Fibroblast of lung (primary cell): Measurements from ENCODE around the gene CTNNA1. TPM values are rescaled to one million over a fixed set of nuclear protein-coding genes. Genes with fewer than 3 reads are reported as not detected.

Experiments used
- DNase-seq, 2 donors: peaks; one replicate each; pipeline versions ENCODE4 v3.0.0 to v3.0.0-alpha.2; 2010; ENCODE audit warnings: low read depth in 2 of 2
- H2AFZ ChIP-seq: 2 replicates; pipeline ENCODE4 v1.5.1; 2012; ENCODE audit warnings: low read length, control low read depth, inconsistent platforms
- H3K27ac ChIP-seq: 2 replicates; pipeline ENCODE4 v1.5.1; 2011; ENCODE audit warnings: low read length, control low read depth; ENCODE audit not compliant: insufficient read depth
- H3K27me3 ChIP-seq: 2 replicates; pipeline ENCODE4 v1.5.1; 2011; ENCODE audit warnings: mild to moderate bottlenecking, low read length; ENCODE audit not compliant: control insufficient read depth, insufficient read depth
- H3K36me3 ChIP-seq: 2 replicates; pipeline ENCODE4 v1.5.1; 2011; ENCODE audit warnings: low read length; ENCODE audit not compliant: control insufficient read depth, insufficient read depth
- H3K4me1 ChIP-seq: 2 replicates; pipeline ENCODE4 v1.5.1; 2011; ENCODE audit warnings: low read length; ENCODE audit not compliant: control insufficient read depth, insufficient read depth; ENCODE audit errors: extremely low read depth
- H3K4me2 ChIP-seq: 2 replicates; pipeline ENCODE4 v1.5.1; 2011; ENCODE audit warnings: low read length, control low read depth; ENCODE audit not compliant: insufficient read depth; ENCODE audit errors: extremely low read depth
- H3K4me3 ChIP-seq, 4 experiments: fragments of 200-600 bp in 1 of 4; sonication (generic) in 1 of 4; replicated peaks in 1 of 4; 2 replicates each; pipeline ENCODE4 v1.5.1; 2011 to 2016; ENCODE audit warnings: low read length in 4 of 4, low read depth in 3 of 4, mild to moderate bottlenecking in 3 of 4, control low read depth in 2 of 4, inconsistent platforms in 1 of 4, mixed read lengths in 1 of 4; ENCODE audit not compliant: insufficient read depth in 1 of 4; ENCODE audit errors: control extremely low read depth in 1 of 4
- H3K79me2 ChIP-seq: 2 replicates; pipeline ENCODE4 v1.5.1; 2012; ENCODE audit warnings: mild to moderate bottlenecking, low read length, inconsistent platforms; ENCODE audit not compliant: control insufficient read depth, insufficient read depth
- H3K9ac ChIP-seq: 2 replicates; pipeline ENCODE4 v1.5.1; 2011; ENCODE audit warnings: mild to moderate bottlenecking, low read length, control low read depth; ENCODE audit not compliant: insufficient read depth
- H3K9me3 ChIP-seq: 2 replicates; pipeline ENCODE4 v1.5.1; 2012; ENCODE audit warnings: low read depth, low read length; ENCODE audit not compliant: control insufficient read depth, insufficient read depth
- H4K20me1 ChIP-seq: 2 replicates; pipeline ENCODE4 v1.5.1; 2011; ENCODE audit warnings: low read length; ENCODE audit not compliant: control insufficient read depth, insufficient read depth; ENCODE audit errors: extremely low read depth
- EZH2 ChIP-seq: IDR thresholded peaks from 2 replicates; pipeline ENCODE4 v1.5.1; 2012; ENCODE audit warnings: low read length, control low read depth, mild to moderate bottlenecking; ENCODE audit errors: missing control alignments
- polyA plus RNA-seq, 2 donors: library from polyadenylated mRNA; depleted of rRNA in 1 of 2; stranded (reverse) in 1 of 2; unstranded in 1 of 2; fragments of >200 nt; gene quantifications; 2 replicates each; pipeline ENCODE4 v1.2.1, GENCODE V29; 2011 to 2012; ENCODE audit warnings: missing spikeins in 1 of 2
- total RNA-seq: library from RNA; depleted of rRNA; stranded (reverse); fragments of >200 nt; gene quantifications from 2 replicates; pipeline ENCODE4 v1.2.1, GENCODE V29; 2014
- TF ChIP-seq, protein P1 (sequence below), 2 donors: IDR thresholded peaks in 1 of 2; conservative IDR thresholded peaks in 1 of 2; 1 replicate in 1 of 2; 2 replicates in 1 of 2; pipeline ENCODE4 v1.5.1; 2011 to 2012; ENCODE audit warnings: low read length in 2 of 2, control low read depth in 1 of 2, inconsistent platforms in 1 of 2, low read depth in 1 of 2, mild to moderate bottlenecking in 1 of 2

Gene CTNNA1
- total and polyA plus RNA-seq, 2 donors (not counting 1 experiment from before 2014, with no cell fraction given): 181 to 557 TPM

DNA sequence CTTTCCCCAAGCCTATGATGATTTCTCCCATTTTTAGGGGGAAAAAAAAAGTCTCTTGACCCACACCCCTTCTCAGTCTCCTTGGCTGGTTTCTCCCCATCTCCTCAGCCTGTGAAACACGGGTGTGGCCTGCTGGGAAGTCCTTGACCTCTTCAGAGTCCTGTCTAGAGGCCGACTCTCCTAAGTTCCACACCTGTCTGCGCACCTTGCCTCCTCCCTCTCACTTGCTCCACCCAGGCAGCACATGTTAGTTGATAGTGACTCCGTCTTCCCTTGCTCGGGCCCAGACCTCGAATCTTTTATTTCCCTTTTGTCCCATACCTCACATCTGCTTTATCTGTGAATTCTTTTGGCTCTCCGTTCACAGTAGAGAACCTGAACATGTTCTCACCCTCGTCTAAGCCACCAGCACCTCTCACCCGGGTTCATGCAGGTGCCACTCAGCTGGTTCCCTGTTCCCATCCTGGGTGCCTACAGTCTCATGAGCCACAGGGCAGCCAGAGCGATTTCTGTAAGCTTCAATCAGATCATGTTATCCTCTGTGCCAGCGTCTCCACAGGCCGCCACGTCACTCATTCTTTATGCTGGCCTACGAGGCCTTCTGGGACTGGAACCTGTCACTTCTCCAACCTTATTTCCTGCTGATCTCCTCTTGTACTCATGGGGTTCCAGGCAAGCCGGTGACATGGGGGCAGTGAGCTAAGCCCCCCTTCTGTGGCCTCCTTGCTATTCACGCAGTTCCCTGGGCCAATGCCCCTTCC is 173.6 kb downstream of the CTNNA1 start:
- DNase-seq: no peak
- no peak overlapping the region for H2AFZ ChIP-seq
- H3K36me3 ChIP-seq: peaks cover 29% of the 10 kb centered on the region
- H3K27me3 ChIP-seq: no peaks in the 10 kb centered on the region
- TF ChIP-seq, protein P1, sequence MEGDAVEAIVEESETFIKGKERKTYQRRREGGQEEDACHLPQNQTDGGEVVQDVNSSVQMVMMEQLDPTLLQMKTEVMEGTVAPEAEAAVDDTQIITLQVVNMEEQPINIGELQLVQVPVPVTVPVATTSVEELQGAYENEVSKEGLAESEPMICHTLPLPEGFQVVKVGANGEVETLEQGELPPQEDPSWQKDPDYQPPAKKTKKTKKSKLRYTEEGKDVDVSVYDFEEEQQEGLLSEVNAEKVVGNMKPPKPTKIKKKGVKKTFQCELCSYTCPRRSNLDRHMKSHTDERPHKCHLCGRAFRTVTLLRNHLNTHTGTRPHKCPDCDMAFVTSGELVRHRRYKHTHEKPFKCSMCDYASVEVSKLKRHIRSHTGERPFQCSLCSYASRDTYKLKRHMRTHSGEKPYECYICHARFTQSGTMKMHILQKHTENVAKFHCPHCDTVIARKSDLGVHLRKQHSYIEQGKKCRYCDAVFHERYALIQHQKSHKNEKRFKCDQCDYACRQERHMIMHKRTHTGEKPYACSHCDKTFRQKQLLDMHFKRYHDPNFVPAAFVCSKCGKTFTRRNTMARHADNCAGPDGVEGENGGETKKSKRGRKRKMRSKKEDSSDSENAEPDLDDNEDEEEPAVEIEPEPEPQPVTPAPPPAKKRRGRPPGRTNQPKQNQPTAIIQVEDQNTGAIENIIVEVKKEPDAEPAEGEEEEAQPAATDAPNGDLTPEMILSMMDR (conservative IDR thresholded peaks at IDR 0.05 in 1 of 2, IDR thresholded peaks at IDR 0.05 in 1 of 2; ENCODE audit: low read depth in 1 of 2, low read length in 2 of 2): no peak
- no peak for TF ChIP-seq EZH2
- no peak overlapping the region for H3K9ac ChIP-seq
- no peak overlapping the region for H3K27ac ChIP-seq
- H3K9me3 ChIP-seq: no peaks in the 10 kb centered on the region
- H3K4me3 ChIP-seq: no peak overlapping the region
- no peaks in the 10 kb centered on the region for H3K79me2 ChIP-seq
- H3K4me2 ChIP-seq: no peak overlapping the region
- no peaks in the 10 kb centered on the region for H3K4me1 ChIP-seq
- no peaks in the 10 kb centered on the region for H4K20me1 ChIP-seq

DNA sequence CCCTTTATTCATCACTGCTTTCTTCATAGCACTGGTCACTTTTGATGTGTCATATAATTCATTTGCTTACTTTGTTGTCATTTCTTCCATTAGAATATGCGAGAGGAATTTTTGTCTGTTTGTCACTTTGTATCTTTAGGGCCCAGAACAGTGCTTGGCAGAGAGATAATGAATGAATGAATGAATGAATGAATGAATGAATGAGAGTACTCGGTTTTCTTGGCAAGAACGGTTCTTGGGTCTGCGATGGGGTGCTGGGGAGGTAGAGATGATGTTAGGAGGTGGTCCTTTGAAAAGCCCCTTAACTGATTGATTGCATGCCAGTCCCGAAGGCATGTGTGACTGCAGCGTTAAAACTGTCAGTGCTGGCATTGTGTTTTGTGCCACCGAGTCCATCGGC is 174.3 kb downstream of the CTNNA1 start:
- H3K9ac ChIP-seq: no peak overlapping the region
- no peaks in the 10 kb centered on the region for H3K79me2 ChIP-seq
- H3K36me3 ChIP-seq: peaks cover 31% of the 10 kb centered on the region
- H3K27me3 ChIP-seq: no peaks in the 10 kb centered on the region
- no peak overlapping the region for H3K4me3 ChIP-seq
- no peak for TF ChIP-seq EZH2
- TF ChIP-seq, protein P1 (conservative IDR thresholded peaks at IDR 0.05 in 1 of 2, IDR thresholded peaks at IDR 0.05 in 1 of 2; ENCODE audit: low read depth in 1 of 2, low read length in 2 of 2): no peak
- no peak overlapping the region for H3K27ac ChIP-seq
- H3K4me1 ChIP-seq: no peaks in the 10 kb centered on the region
- no peak overlapping the region for H2AFZ ChIP-seq
- H3K9me3 ChIP-seq: no peaks in the 10 kb centered on the region
- no peak for DNase-seq
- H3K4me2 ChIP-seq: no peak overlapping the region
- no peaks in the 10 kb centered on the region for H4K20me1 ChIP-seq

DNA sequence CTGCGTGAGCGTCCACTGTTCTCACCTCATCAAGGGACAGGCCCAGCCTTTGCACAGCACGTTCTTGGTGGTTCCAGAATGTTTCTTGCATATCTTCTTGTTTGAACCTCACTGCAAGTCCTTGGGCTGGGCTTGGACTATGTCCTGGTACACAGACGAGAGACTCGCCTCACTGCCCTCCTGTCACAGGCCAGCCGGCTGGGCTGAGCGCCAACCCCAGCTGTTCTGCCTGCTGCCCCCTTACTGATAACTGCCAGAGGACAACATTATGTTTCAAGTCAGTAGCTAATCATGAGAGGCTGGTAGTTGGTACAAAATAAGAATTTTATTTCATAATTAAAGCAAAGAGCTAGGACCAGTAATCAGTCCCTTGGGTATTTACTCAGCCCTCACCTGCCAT is 174.8 kb downstream of the CTNNA1 start:
- Histone ChIP-seq H3K27ac (no peak overlapping the region), H3K4me1 (no peaks in the 10 kb centered on the region), H3K4me3 (no peak overlapping the region), H3K79me2 (no peaks in the 10 kb centered on the region), H2AFZ (no peak overlapping the region), H3K27me3 (no peaks in the 10 kb centered on the region), H3K36me3 (peaks cover 34% of the 10 kb centered on the region), H3K4me2 (no peak overlapping the region), H3K9me3 (no peaks in the 10 kb centered on the region), H3K9ac (no peak overlapping the region), H4K20me1 (no peaks in the 10 kb centered on the region)
- TF ChIP-seq EZH2: no peak
- TF ChIP-seq, protein P1 (conservative IDR thresholded peaks at IDR 0.05 in 1 of 2, IDR thresholded peaks at IDR 0.05 in 1 of 2; ENCODE audit: low read depth in 1 of 2, low read length in 2 of 2): no peak
- DNase-seq: peak; percentile 29 to 41
